Activated T-helper 17 cell treated with anti-CD3 and anti-CD28 coated beads, Interleukin-2, amount 50 U/mL, for 72 hours (primary cell): ENCODE data around the gene STXBP4. TPM values are rescaled to one million over a fixed set of nuclear protein-coding genes. Genes with fewer than 3 reads are reported as not detected.

ENCODE experiments used
- ATAC-seq: fragments of 150-1000 bp; cut with Tn5 transposase; replicated peaks from 2 replicates; pipeline ENCODE4 v1.10.0; 2021; ENCODE audit warnings: mild to moderate bottlenecking, moderate library complexity
- H3K27ac Mint-ChIP-seq: one replicate; pipeline ENCODE4 v1.8.0; 2022; ENCODE audit warnings: mixed read lengths
- H3K27me3 Mint-ChIP-seq: one replicate; pipeline ENCODE4 v1.8.0; 2022; ENCODE audit warnings: mixed read lengths
- H3K36me3 Mint-ChIP-seq: one replicate; pipeline ENCODE4 v1.8.0; 2022; ENCODE audit warnings: low read depth, mild to moderate bottlenecking, mixed read lengths
- H3K4me1 Mint-ChIP-seq: one replicate; pipeline ENCODE4 v1.8.0; 2022; ENCODE audit warnings: mixed read lengths
- H3K4me3 Mint-ChIP-seq: one replicate; pipeline ENCODE4 v1.8.0; 2022; ENCODE audit warnings: mild to moderate bottlenecking, mixed read lengths
- H3K9me3 Mint-ChIP-seq: one replicate; pipeline ENCODE4 v1.8.0; 2022; ENCODE audit warnings: mixed read lengths
- total RNA-seq, 2 donors: library from RNA; stranded (reverse); gene quantifications; one replicate each; pipeline ENCODE4 v1.2.3, GENCODE V29; 2022

The STXBP4 gene
- total RNA-seq = 10 to 100 TPM in 1 of 2 donors, 1 to 10 TPM in 1; 5.6 to 12.8 TPM

GRCh38 chr17:54968262-54968987 lies at the start of gene STXBP4, which contains the start of gene COX11:
STXBP4 (plus strand) TSS chr17:54968765; CDS start chr17:54986220, 17,455 bp downstream.
COX11 (minus strand) TSS chr17:54968654; CDS start chr17:54968646, 8 bp downstream.
- Mint-ChIP-seq H3K36me3 (peaks cover 27% of the 10 kb centered on the region), H3K27ac (no peak within 1 kb of the TSS), H3K4me3 (no peak within 1 kb of the TSS), H3K9me3 (no peaks in the 10 kb centered on the region), H3K4me1 (peaks cover 6% of the 10 kb centered on the region), H3K27me3 (no peaks in the 10 kb centered on the region)
- ATAC-seq = peak; percentile 97

DNA sequence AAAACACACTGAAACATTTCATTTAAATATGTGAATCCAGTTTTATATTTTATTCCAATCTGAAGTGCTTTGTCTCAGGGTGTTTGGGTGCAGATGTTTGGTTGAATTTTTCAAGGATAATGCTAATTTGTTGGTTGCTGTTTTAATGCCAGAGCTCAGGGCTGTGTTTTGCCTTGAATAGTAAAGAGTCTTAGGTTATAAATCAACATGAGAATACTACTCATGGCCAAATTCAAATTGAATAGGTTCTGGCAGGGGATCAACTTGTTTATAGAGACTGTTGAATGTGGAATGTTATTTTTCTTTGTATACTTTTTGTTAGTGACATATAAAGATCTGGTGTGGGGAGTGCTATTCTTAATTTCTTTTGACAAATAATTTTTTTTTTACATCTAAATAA lies 49.1 kb upstream of the STXBP4 start:
- no peak overlapping the region for H3K4me3 Mint-ChIP-seq
- no peak overlapping the region for H3K27ac Mint-ChIP-seq
- H3K36me3 Mint-ChIP-seq = no peaks in the 10 kb centered on the region
- H3K4me1 Mint-ChIP-seq = no peaks in the 10 kb centered on the region
- H3K9me3 Mint-ChIP-seq = peaks cover 14% of the 10 kb centered on the region
- ATAC-seq = no peak
- H3K27me3 Mint-ChIP-seq = peaks cover 11% of the 10 kb centered on the region

DNA sequence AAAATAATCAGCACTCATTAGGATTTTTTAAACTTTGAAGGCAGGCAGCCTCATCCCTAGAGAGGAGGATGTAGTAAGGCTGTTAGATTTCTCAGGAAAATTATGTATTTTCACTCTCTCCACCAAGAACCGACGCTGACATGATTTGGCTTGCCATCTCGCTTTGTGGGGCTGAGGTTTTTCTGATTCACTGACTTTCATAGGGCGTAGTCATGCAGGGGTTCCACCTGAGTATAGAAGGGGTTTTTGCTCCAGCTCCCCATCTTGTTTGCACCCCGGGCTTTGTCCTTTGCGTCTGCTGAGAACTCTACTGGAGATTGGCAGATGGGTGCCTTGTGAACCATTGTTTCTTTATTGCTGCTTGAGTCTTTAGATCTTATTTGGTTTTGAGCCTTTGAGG lies 47.7 kb upstream of the STXBP4 start:
- Mint-ChIP-seq H3K4me3 (no peak overlapping the region), H3K36me3 (no peaks in the 10 kb centered on the region), H3K27me3 (peaks cover 16% of the 10 kb centered on the region), H3K9me3 (peaks cover 14% of the 10 kb centered on the region), H3K27ac (no peak overlapping the region), H3K4me1 (no peaks in the 10 kb centered on the region)
- peak; percentile 46 for ATAC-seq

DNA sequence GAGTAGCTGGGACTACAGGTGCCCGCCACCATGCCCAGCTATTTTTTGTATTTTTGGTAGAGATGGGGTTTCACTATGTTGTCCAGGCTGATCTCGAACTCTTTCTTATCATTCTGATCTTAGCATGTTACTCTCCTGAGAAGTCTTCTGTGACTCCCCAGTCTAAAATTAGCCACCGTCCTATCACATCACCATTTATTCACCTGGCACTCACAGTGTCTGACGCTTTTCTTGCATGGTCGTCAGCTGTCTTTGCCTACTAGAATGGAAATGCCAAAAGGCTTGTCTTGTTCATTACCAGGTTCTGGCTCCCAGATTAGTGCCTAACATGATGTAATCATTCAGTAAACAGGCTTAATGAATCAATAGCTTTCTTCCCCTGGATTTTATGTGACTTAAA lies 44.2 kb upstream of the STXBP4 start:
- H3K27me3 Mint-ChIP-seq = peaks cover 14% of the 10 kb centered on the region

GRCh38 chr17:54927525-54927924 lies 41.0 kb upstream of the STXBP4 start:
- no peak overlapping the region for H3K4me3 Mint-ChIP-seq
- H3K4me1 Mint-ChIP-seq = no peaks in the 10 kb centered on the region
- ATAC-seq = no peak
- no peaks in the 10 kb centered on the region for H3K36me3 Mint-ChIP-seq
- no peak overlapping the region for H3K27ac Mint-ChIP-seq
- no peaks in the 10 kb centered on the region for H3K9me3 Mint-ChIP-seq
- H3K27me3 Mint-ChIP-seq = peaks cover 12% of the 10 kb centered on the region

More for the DNA sequence above, 44.2 kb upstream of the STXBP4 start:
- Mint-ChIP-seq H3K36me3 (no peaks in the 10 kb centered on the region), H3K4me3 (no peak overlapping the region), H3K4me1 (no peaks in the 10 kb centered on the region), H3K9me3 (no peaks in the 10 kb centered on the region), H3K27ac (no peak overlapping the region)
- no peak for ATAC-seq

DNA sequence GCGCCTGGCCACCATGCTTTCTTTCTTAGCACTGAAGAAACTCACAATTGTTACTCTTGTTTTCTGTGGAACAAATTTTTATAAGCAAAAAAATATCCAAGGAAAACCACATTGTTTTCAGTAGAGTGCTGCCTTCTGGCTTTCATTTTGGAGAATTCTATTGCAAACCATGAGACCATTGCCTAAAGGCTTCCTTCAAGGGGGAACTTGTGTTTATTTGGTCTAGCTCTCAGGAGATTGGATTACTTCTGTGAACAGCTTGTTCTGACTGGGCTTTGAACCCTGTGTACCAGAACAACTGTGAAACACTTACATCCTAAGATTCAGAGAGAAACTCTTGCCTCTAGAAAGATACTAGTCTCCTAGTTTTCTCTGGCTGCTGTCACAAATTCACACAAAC lies 35.9 kb upstream of the STXBP4 start:
- Mint-ChIP-seq H3K27me3 (peaks cover 4% of the 10 kb centered on the region), H3K4me1 (no peaks in the 10 kb centered on the region), H3K4me3 (no peak overlapping the region), H3K9me3 (no peaks in the 10 kb centered on the region), H3K36me3 (no peaks in the 10 kb centered on the region), H3K27ac (no peak overlapping the region)
- ATAC-seq = no peak

- H3K4me1 Mint-ChIP-seq = no peaks in the 10 kb centered on the region
- no peaks in the 10 kb centered on the region for H3K9me3 Mint-ChIP-seq
- H3K4me3 Mint-ChIP-seq = no peak overlapping the region
- H3K27me3 Mint-ChIP-seq = no peaks in the 10 kb centered on the region
- no peaks in the 10 kb centered on the region for H3K36me3 Mint-ChIP-seq
- ATAC-seq = no peak
- H3K27ac Mint-ChIP-seq = no peak overlapping the region
Observed at GRCh38 chr17:54933921-54934320, 34.6 kb upstream of the STXBP4 start.

- ATAC-seq = no peak
- Mint-ChIP-seq H3K4me3 (no peak overlapping the region), H3K36me3 (no peaks in the 10 kb centered on the region), H3K27ac (no peak overlapping the region), H3K9me3 (no peaks in the 10 kb centered on the region), H3K27me3 (no peaks in the 10 kb centered on the region), H3K4me1 (no peaks in the 10 kb centered on the region)
Observed at GRCh38 chr17:54935471-54935870, 33.1 kb upstream of the STXBP4 start.

DNA sequence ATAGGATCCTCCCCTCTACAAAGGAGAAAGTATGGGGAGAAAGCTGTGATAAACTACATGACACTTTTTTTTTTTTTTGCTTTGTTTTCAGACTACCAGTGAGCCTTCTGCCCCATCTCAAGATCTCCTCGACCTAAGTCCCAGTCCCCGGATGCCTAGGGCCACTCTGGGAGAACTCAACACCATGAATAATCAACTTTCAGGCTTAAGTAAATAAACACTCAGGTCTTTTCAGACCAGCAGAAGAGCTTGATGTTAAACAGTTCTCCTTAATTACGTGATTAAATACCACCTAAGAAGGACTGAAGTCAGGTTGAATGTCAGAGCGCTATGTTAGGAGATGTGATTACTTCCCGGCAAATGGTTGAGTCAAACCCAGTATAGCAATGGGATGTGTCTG lies 31.5 kb upstream of the STXBP4 start:
- no peak for ATAC-seq
- Mint-ChIP-seq H3K36me3 (no peaks in the 10 kb centered on the region), H3K9me3 (no peaks in the 10 kb centered on the region), H3K4me3 (no peak overlapping the region), H3K27ac (no peak overlapping the region), H3K27me3 (no peaks in the 10 kb centered on the region), H3K4me1 (no peaks in the 10 kb centered on the region)

- H3K27ac Mint-ChIP-seq = no peak overlapping the region
- no peak for ATAC-seq
- H3K27me3 Mint-ChIP-seq = no peaks in the 10 kb centered on the region
- H3K36me3 Mint-ChIP-seq = no peaks in the 10 kb centered on the region
- no peaks in the 10 kb centered on the region for H3K4me1 Mint-ChIP-seq
- H3K9me3 Mint-ChIP-seq = no peaks in the 10 kb centered on the region
- H3K4me3 Mint-ChIP-seq = no peak overlapping the region
Observed at GRCh38 chr17:54937426-54937825, 31.1 kb upstream of the STXBP4 start.

GRCh38 chr17:54941285-54941684 lies 27.3 kb upstream of the STXBP4 start:
- Mint-ChIP-seq H3K9me3 (no peaks in the 10 kb centered on the region), H3K4me3 (no peak overlapping the region), H3K36me3 (no peaks in the 10 kb centered on the region), H3K27ac (no peak overlapping the region), H3K4me1 (no peaks in the 10 kb centered on the region), H3K27me3 (no peaks in the 10 kb centered on the region)
- ATAC-seq = no peak

DNA sequence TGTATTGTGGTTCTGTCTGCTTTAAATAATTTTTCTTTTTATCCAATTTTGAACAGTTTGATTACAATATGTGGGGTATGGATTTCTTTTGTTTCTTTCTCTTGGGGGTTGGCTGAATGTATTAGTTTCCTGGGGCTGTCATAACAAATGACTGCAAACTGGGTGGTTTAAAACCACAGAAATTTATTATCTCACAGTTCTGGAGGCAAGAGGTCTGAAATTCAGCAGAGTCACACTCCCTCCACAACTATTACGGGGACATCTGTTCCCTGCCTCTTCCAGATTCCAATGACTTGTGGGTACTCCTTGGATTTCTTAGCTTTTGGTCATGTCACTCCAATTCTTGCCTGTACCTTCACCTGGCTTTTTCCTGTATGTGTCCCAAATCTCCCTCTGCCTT lies 23.8 kb upstream of the STXBP4 start:
- Mint-ChIP-seq H3K9me3 (no peaks in the 10 kb centered on the region), H3K27me3 (peaks cover 11% of the 10 kb centered on the region), H3K36me3 (no peaks in the 10 kb centered on the region), H3K27ac (no peak overlapping the region), H3K4me3 (no peak overlapping the region), H3K4me1 (peaks cover 4% of the 10 kb centered on the region)
- no peak for ATAC-seq

DNA sequence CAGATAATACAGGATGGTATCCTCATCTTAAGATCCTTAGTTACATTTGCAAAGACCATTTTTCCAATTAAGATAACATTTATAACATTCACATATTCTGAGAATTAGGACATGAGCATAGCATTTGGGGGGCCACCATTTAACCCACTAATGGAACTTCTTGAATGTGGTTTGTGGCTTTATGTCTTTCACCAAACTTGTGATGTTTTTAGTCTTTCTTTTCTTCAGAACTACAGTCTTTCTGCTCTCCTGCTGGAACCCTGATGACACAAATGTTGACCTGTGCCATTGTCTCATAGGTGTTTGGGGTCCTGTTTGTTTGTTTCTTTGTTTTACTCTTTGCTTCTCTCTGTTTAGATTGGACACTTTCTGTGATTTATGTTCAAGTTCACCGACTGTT lies 23.3 kb upstream of the STXBP4 start:
- Mint-ChIP-seq H3K27me3 (peaks cover 11% of the 10 kb centered on the region), H3K36me3 (no peaks in the 10 kb centered on the region)

DNA sequence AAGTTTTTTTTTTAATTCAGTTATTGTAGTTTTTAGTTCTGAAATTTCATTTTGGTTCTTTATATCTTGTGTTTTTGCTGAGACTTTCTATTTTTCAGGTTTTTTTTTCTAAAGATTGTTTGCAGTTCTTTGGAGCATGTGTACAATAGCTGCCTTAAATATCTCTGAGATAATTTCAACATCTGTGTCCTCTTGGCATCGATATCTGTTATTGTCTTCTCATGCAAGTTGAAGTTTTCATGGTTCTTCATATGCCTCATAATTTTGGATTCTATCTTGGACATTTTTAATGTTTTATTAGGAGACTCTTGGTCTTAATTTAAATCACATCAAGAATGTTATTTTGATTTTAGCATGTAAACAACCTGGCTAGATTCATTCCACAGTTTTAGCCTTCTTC lies 22.9 kb upstream of the STXBP4 start:
- H3K4me1 Mint-ChIP-seq = peaks cover 4% of the 10 kb centered on the region
- H3K9me3 Mint-ChIP-seq = no peaks in the 10 kb centered on the region
- ATAC-seq = no peak
- H3K27me3 Mint-ChIP-seq = peaks cover 11% of the 10 kb centered on the region
- H3K4me3 Mint-ChIP-seq = no peak overlapping the region
- no peaks in the 10 kb centered on the region for H3K36me3 Mint-ChIP-seq
- no peak overlapping the region for H3K27ac Mint-ChIP-seq

More for the DNA sequence above, 23.3 kb upstream of the STXBP4 start:
- H3K4me3 Mint-ChIP-seq = no peak overlapping the region
- H3K9me3 Mint-ChIP-seq = no peaks in the 10 kb centered on the region
- peaks cover 4% of the 10 kb centered on the region for H3K4me1 Mint-ChIP-seq
- no peak overlapping the region for H3K27ac Mint-ChIP-seq
- ATAC-seq = no peak

DNA sequence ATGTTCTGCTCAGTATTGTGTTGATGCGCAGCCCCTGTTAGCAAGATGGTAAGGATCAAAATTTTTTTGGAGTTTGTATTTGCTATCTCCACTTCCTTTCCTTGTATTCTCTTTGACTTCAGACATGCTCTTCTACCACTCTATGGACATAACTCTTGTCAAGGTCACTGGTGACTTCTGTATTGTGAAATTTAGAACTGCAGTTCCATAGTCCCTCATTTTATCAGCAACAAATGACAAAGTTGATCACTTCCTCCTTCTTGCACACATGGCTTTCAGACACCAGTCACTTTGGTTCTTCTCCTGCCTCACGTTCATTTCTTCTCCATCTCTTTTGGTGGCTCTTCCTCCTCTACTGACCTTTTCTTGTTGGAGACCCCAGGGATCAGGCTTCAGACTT lies 21.2 kb upstream of the STXBP4 start:
- no peak overlapping the region for H3K27ac Mint-ChIP-seq

More for the DNA sequence above, 21.2 kb upstream of the STXBP4 start:
- Mint-ChIP-seq H3K4me1 (peaks cover 4% of the 10 kb centered on the region), H3K9me3 (no peaks in the 10 kb centered on the region), H3K36me3 (no peaks in the 10 kb centered on the region), H3K4me3 (no peak overlapping the region), H3K27me3 (peaks cover 11% of the 10 kb centered on the region)
- ATAC-seq = no peak
